Measurements from ENCODE around the gene IQCK. TPM values are rescaled to one million over a fixed set of nuclear protein-coding genes. Genes with fewer than 3 reads are reported as not detected.

IQCK gene
- polyA plus RNA-seq, 2 of the 4 experiments (the other 2 are of a cell fraction): 10.3 to 15.6 TPM

DNA sequence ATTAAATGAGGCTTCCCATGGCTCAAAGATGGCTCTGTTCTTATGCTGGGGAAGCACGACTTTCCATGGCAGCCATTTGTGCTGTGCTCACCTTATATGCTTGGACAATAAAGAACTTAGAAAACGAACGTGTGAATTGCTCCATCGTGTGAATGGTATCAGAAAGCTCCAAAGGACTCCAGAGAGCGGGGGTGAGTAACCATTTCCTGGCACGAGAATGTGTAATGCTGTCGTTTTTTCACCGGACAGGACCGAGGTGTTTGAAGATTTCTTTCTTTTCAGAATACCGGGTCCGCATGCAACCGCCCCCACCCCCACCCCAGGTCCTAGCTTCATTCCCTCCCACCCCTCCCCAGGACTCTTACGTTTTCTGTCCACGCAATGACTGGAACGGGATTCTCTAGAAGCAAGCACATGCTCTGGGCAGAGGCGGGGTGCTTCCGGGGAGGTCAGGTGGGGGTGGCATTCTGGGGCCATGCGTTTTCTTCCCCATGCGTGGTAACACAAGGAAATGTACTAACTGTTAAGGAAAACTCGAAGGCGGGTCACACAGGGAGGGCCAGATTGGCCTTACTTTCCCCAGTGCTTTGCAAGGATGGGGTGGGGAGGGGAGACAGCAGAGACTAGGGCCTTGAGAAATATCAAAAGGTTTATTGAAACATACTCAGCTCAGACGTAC, 140.4 kb downstream of the IQCK start:
- ChIA-PET POLR2A (interaction anchor here (0.6 kb wide), 1 partner anchor 875 kb away, joined by 12 read pairs; no protein-coding TSS in a partner anchor), CTCF (interaction anchor here (0.6 to 1.6 kb wide), 2 partner anchors 10 to 31 kb away, joined by 3 to 5 read pairs; no protein-coding TSS in a partner anchor)
- 92% methylated on average over 18 of the region's 22 CpGs for WGBS (ENCODE audit: missing lambda C conversion rate)
- ATAC-seq (no peak), FAIRE-seq (no peak), DNase-seq (ENCODE audit: low read depth in 1 of 2, low spot score in 1 of 2) (no peak)
- no peaks in the 10 kb centered on the region for H3K9me3 ChIP-seq
- H3K4me1 ChIP-seq: no peaks in the 10 kb centered on the region
- TF ChIP-seq RCOR1 (IDR thresholded peaks at IDR 0.05; ENCODE audit: low read depth, low read length) (no peak), MAZ (IDR thresholded peaks at IDR 0.05; ENCODE audit: borderline replicate concordance, low read depth, low read length) (no peak), CBX2 (IDR thresholded peaks at IDR 0.05; ENCODE audit: borderline replicate concordance, low read depth) (no peak), RAD21 (conservative IDR thresholded peaks at IDR 0.05 in 1 of 2, IDR thresholded peaks at IDR 0.05 in 1 of 2) (no peak), FOXS1 (CRISPR knock-in tag; IDR thresholded peaks at IDR 0.05) (no peak), TFCP2L1 (CRISPR knock-in tag; IDR thresholded peaks at IDR 0.05) (no peak)
- no peak overlapping the region for H3K27ac ChIP-seq
- no peak overlapping the region for H3K4me2 ChIP-seq
- H3K4me3 ChIP-seq: no peak overlapping the region

DNA sequence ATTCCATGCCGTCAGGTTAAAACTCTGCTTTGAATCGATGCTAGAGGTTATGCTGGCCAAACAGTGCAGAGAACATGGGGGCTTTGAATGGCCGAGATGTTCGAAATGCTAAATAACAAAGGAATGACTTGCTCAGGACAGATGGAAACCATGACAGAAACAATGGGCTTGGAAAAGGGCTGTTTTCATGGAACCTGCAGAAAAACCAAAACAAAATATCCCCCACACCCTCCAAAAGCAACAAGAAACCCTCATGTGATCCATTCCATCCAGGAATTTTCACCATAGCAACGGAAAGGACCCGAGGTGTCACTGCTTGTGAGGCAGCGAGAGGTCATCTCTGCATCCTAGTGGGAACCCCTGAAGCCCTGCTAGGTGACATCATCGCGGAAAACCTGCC, 141.1 kb downstream of the IQCK start:
- Histone ChIP-seq H3K4me1 (no peaks in the 10 kb centered on the region), H3K4me2 (no peak overlapping the region), H3K27ac (no peak overlapping the region), H3K4me3 (no peak overlapping the region), H3K9me3 (no peaks in the 10 kb centered on the region)
- TF ChIP-seq, protein P1, sequence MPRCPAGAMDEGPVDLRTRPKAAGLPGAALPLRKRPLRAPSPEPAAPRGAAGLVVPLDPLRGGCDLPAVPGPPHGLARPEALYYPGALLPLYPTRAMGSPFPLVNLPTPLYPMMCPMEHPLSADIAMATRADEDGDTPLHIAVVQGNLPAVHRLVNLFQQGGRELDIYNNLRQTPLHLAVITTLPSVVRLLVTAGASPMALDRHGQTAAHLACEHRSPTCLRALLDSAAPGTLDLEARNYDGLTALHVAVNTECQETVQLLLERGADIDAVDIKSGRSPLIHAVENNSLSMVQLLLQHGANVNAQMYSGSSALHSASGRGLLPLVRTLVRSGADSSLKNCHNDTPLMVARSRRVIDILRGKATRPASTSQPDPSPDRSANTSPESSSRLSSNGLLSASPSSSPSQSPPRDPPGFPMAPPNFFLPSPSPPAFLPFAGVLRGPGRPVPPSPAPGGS (IDR thresholded peaks at IDR 0.05): no peak
- TF ChIP-seq NPAS2 (CRISPR knock-in tag; IDR thresholded peaks at IDR 0.05; ENCODE audit: borderline replicate concordance) (no peak), EP300 (IDR thresholded peaks at IDR 0.05) (no peak), TFCP2L1 (CRISPR knock-in tag; IDR thresholded peaks at IDR 0.05) (no peak), CBX2 (IDR thresholded peaks at IDR 0.05; ENCODE audit: borderline replicate concordance, low read depth) (no peak), JUN (IDR thresholded peaks at IDR 0.05) (no peak), PHF8 (IDR thresholded peaks at IDR 0.05; ENCODE audit: borderline replicate concordance, low read depth) (no peak), GATA3 (IDR thresholded peaks at IDR 0.05; ENCODE audit: borderline replicate concordance) (no peak), CHD4 (IDR thresholded peaks at IDR 0.05; ENCODE audit: borderline replicate concordance) (no peak), ESRRA (IDR thresholded peaks at IDR 0.05; ENCODE audit: borderline replicate concordance, low read length) (no peak)
- TF ChIP-seq, protein P2, sequence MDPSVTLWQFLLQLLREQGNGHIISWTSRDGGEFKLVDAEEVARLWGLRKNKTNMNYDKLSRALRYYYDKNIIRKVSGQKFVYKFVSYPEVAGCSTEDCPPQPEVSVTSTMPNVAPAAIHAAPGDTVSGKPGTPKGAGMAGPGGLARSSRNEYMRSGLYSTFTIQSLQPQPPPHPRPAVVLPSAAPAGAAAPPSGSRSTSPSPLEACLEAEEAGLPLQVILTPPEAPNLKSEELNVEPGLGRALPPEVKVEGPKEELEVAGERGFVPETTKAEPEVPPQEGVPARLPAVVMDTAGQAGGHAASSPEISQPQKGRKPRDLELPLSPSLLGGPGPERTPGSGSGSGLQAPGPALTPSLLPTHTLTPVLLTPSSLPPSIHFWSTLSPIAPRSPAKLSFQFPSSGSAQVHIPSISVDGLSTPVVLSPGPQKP (IDR thresholded peaks at IDR 0.05; ENCODE audit: low read depth, low read length): no peak
- CTCF ChIA-PET: interaction anchor here (0.6 to 1.6 kb wide), 3 partner anchors 11 to 37 kb away, joined by 3 to 5 read pairs (median 3); no protein-coding TSS in a partner anchor
- whole genome bisulfite sequencing (ENCODE audit: missing lambda C conversion rate): 89% methylated on average over 9 of the region's 9 CpGs
- POLR2A ChIA-PET: no interaction called here
- DNase-seq (ENCODE audit: low read depth in 1 of 2, low spot score in 1 of 2): no peak
- FAIRE-seq: no peak
- no peak for ATAC-seq

DNA sequence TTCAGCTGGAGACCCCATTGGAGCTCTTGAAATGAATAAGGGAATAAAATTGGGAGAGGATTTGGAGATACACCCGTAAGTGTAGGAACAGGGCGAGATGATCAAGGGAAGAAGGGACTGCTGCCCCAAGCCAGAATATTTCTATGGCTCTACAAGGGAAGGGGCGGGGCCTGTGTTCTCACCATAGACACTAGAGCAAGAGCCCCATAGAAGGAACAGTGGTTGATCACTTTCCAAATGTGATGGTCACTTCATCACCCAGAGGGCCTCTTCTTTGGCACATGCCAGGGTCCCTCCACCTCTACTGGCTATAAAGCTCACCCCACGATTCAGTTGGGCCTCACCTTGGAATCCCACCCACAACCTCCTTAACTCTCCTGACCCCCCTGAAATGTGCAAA, 141.5 kb downstream of the IQCK start:
- Histone ChIP-seq H3K4me3 (no peak overlapping the region), H3K9me3 (no peaks in the 10 kb centered on the region), H3K4me1 (no peaks in the 10 kb centered on the region), H3K4me2 (no peak overlapping the region), H3K27ac (no peak overlapping the region)
- ATAC-seq (no peak), DNase-seq (ENCODE audit: low read depth in 1 of 2, low spot score in 1 of 2) (no peak), FAIRE-seq (no peak)
- WGBS (ENCODE audit: missing lambda C conversion rate): 89% methylated on average over 4 of the region's 4 CpGs
- ChIA-PET POLR2A (no interaction called here), CTCF (interaction anchor here (0.6 to 1.6 kb wide), 2 partner anchors 11 to 37 kb away, joined by 3 to 5 read pairs; no protein-coding TSS in a partner anchor)
- TF ChIP-seq JUN (IDR thresholded peaks at IDR 0.05) (no peak), ZNF302 (CRISPR knock-in tag; IDR thresholded peaks at IDR 0.05) (no peak), EHF (CRISPR knock-in tag; IDR thresholded peaks at IDR 0.05) (no peak), FOSL2 (IDR thresholded peaks at IDR 0.05) (no peak), FOSL2 (CRISPR knock-in tag; IDR thresholded peaks at IDR 0.05) (no peak), HEYL (CRISPR knock-in tag; IDR thresholded peaks at IDR 0.05) (no peak), POLR2AphosphoS2 (conservative IDR thresholded peaks at IDR 0.05; ENCODE audit: low read length) (no peak), KDM5A (IDR thresholded peaks at IDR 0.05) (no peak), RFX5 (IDR thresholded peaks at IDR 0.05) (no peak)
- TF ChIP-seq, protein P3, sequence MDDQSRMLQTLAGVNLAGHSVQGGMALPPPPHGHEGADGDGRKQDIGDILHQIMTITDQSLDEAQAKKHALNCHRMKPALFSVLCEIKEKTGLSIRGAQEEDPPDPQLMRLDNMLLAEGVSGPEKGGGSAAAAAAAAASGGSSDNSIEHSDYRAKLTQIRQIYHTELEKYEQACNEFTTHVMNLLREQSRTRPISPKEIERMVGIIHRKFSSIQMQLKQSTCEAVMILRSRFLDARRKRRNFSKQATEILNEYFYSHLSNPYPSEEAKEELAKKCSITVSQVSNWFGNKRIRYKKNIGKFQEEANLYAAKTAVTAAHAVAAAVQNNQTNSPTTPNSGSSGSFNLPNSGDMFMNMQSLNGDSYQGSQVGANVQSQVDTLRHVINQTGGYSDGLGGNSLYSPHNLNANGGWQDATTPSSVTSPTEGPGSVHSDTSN (IDR thresholded peaks at IDR 0.05): no peak
- TF ChIP-seq, protein P4, sequence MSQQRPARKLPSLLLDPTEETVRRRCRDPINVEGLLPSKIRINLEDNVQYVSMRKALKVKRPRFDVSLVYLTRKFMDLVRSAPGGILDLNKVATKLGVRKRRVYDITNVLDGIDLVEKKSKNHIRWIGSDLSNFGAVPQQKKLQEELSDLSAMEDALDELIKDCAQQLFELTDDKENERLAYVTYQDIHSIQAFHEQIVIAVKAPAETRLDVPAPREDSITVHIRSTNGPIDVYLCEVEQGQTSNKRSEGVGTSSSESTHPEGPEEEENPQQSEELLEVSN (IDR thresholded peaks at IDR 0.05; ENCODE audit: borderline replicate concordance, low read depth): no peak
- TF ChIP-seq, protein P5, sequence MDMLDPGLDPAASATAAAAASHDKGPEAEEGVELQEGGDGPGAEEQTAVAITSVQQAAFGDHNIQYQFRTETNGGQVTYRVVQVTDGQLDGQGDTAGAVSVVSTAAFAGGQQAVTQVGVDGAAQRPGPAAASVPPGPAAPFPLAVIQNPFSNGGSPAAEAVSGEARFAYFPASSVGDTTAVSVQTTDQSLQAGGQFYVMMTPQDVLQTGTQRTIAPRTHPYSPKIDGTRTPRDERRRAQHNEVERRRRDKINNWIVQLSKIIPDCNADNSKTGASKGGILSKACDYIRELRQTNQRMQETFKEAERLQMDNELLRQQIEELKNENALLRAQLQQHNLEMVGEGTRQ (IDR thresholded peaks at IDR 0.05): no peak
- TF ChIP-seq, protein P6, sequence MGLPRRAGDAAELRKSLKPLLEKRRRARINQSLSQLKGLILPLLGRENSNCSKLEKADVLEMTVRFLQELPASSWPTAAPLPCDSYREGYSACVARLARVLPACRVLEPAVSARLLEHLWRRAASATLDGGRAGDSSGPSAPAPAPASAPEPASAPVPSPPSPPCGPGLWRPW (IDR thresholded peaks at IDR 0.05): no peak
- TF ChIP-seq, protein P7, sequence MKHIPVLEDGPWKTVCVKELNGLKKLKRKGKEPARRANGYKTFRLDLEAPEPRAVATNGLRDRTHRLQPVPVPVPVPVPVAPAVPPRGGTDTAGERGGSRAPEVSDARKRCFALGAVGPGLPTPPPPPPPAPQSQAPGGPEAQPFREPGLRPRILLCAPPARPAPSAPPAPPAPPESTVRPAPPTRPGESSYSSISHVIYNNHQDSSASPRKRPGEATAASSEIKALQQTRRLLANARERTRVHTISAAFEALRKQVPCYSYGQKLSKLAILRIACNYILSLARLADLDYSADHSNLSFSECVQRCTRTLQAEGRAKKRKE (CRISPR knock-in tag; IDR thresholded peaks at IDR 0.05; ENCODE audit: low read depth): no peak

Data from A549 (cell line).